OCI-LY7 (cell line): ENCODE data around the gene HIVEP3.

Experiments used
- CTCF ChIP-seq: fragments of 200-600 bp; sonication (generic); conservative IDR thresholded peaks from 2 replicates; pipeline ENCODE4 v1.5.1; 2014; ENCODE audit warnings: mild to moderate bottlenecking, antibody characterized with exemption, low read length, moderate library complexity, mixed read lengths
- EZH2phosphoT487 ChIP-seq: fragments of 200-600 bp; sonication (generic); IDR thresholded peaks from 2 replicates; pipeline ENCODE4 v1.6.1; 2018; ENCODE audit warnings: low read depth, borderline replicate concordance, mild to moderate bottlenecking, mixed run types, antibody characterized with exemption, low read length, moderate library complexity, mixed read lengths

GRCh38 chr1:41520951-41521752 is 397.6 kb downstream of the HIVEP3 start:
- TF ChIP-seq CTCF = no peak
- no peak for TF ChIP-seq EZH2phosphoT487
